Mucosa of gallbladder (tissue), 1 donor: ENCODE data around the gene GALNT7. TPM values are rescaled to one million over a fixed set of nuclear protein-coding genes. Genes with fewer than 3 reads are reported as not detected.
A peak's percentile ranks its signal among the peaks of the same experiment; 100 is the strongest.

Source experiments
- DNase-seq: peaks from one replicate; pipeline ENCODE4 v3.0.0-alpha.2; 2020; ENCODE audit warnings: low spot score
- total RNA-seq: library from RNA; stranded (reverse); gene quantifications from one replicate; pipeline ENCODE4 v1.2.1, GENCODE V29; 2021
- donor health status: DM: no; HTN: no; CAD: no.

GALNT7 gene
- total RNA-seq, 1 donor from 2014 or later: 45.3 TPM

GRCh38 chr4:173301518-173302201 is 133.0 kb downstream of the GALNT7 start:
- DNase-seq: no peak

GRCh38 chr4:173307778-173308177 is 139.2 kb downstream of the GALNT7 start:
- no peak for DNase-seq

DNA sequence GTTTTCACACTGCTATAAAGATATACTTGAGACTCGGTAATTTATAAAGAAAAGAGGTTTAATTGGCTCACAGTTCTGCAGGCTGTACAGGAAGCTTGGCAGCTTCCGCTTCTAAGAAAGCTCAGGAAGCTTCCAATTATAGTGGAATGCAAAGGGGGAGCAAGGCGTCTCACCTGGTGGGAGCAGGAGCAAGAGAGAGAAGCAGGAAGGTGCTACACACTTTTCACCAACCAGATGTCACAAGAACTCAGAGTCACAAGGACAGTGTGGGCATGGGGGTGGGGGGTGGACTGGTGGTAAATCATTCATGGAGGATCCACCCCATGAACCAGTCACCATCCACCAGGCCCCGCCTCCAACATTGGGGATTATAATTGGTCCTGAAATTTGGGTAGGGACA is 142.8 kb downstream of the GALNT7 start:
- no peak for DNase-seq

DNA sequence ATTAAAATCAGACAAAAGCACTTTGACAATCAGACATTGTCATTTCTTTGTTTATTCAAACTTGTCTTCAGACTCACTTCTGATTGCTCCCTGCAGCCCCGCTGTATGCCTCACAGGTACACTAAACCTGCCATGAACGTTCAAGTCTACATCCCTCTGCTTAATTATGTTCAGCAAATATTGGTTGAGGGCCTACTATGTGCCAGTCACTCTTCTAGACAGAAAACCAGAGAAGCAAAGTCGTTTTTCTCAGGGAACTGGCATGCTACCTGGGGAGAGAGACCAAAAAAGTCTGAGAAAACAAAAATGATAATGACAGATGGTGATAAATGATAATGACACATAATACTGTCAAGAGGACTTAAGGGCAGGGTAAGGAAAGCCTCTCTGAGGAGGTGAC is 146.1 kb downstream of the GALNT7 start:
- no peak for DNase-seq

DNA sequence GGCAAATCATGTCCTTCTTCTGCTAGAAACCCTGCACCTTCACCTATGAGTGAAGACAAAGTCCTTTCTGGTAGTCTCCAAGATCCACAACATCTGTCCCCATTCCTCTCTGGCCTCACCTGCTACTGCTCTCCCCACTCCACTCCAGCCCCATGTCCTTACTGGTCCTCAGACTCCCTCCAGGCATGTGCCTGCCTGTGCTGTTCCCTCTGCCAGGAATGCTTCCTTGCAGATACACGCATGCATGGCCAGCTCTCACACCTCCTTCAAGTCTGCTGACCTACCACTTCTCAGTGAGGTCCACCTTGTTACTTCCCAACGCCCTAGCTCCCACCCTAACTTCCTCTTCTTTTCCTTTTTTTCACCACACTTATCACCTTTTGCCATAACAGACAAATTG is 147.4 kb downstream of the GALNT7 start:
- no peak for DNase-seq

- no peak for DNase-seq
These were observed 148.4 kb downstream of the GALNT7 start for GRCh38 chr4:173317004-173317403.

DNA sequence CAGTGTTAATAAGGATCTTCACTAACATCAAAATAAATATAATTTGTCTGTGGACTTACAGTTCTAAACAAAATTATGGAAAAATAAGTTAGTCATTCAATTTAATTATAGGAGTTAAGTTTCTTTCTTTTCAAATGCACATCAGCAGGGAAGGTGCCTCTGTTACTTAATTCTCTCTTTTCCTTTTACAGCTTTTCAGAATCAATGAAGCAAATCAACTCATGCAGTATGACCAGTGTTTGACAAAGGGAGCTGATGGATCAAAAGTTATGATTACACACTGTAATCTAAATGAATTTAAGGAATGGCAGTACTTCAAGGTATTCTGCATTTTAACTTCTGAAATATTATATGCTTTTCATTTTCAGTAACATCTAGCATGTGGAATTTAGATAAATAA is 149.6 kb downstream of the GALNT7 start:
- DNase-seq: no peak

DNA sequence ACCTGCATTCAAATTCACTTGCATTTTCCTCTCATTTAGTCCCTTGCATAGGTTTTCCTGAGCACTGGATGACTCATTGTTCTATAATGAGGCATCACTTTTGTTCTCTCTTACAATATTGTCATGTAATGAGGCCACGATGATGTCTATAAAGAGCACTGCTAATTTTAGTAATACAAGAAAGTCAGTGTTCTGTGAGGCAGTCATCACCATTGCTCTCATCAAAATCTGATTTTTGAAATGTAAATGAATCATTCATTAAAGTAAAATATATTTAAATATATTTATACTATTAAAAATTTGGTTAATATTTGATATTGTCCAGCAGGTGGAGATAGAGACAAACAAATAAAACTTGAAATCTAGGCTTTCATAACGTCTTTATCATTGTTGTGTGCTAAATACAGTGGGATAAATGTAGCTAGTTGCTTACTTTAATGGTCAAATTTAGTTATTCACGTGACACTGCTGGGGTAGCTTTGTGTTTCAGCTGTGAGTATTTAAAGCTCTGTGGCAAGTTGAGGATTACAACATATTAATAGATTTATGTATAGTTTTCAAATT is 150.1 kb downstream of the GALNT7 start:
- no peak for DNase-seq

DNA sequence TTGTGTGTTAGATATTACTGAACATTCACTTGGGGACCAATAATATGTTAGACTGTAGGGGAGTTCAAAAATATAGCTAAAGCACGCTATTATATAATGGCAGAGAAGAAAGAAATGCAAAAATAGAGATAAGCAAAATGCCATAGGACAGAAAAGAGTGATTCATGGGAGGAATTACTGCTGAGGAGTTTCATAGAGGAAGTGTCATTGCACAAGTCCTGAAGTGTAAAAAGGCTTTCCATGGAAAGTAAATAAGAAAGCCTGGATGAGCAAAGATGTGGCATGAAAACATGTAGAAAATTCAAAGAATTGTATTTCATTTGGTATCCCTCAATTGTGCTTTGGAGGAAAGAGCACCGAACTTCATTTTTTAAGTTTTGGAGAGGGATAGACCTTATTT is 151.1 kb downstream of the GALNT7 start:
- no peak for DNase-seq

DNA sequence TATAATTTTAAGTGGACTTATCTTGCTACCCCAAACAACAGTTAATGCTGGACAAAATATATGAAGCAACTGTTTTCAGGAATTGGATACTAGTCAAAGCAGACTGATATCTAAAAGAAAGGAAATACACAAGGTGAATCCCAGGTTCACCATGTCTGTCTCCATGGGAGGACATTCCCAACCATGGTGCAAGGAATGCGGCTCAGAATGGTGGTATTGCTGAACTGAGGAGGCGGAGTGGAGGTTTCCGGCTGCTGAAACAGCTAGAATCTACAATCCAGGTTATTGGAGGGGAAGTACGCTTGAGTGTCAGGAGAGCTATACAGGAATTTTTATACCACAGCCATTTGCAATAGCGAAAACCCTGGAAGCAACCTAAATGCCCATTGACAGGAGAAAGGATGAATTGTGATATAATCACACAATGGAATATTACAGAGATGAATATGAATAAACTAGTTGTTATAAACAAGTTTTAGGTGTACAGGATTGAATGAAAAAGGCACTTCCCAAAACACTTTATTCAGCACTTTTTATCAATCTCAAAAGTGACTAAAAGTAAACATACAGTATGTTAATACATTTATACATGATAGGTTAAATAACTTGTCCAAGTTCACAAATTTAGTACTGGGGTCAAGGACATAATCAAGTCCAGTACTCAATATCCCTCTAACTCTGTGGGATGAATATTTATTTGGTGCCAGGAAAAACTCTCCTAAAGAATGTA is 156.6 kb downstream of the GALNT7 start:
- no peak for DNase-seq

- no peak for DNase-seq
These were observed 159.8 kb downstream of the GALNT7 start for GRCh38 chr4:173328236-173328901.

GRCh38 chr4:173330590-173330989 is 162.0 kb downstream of the GALNT7 start:
- DNase-seq: no peak

DNA sequence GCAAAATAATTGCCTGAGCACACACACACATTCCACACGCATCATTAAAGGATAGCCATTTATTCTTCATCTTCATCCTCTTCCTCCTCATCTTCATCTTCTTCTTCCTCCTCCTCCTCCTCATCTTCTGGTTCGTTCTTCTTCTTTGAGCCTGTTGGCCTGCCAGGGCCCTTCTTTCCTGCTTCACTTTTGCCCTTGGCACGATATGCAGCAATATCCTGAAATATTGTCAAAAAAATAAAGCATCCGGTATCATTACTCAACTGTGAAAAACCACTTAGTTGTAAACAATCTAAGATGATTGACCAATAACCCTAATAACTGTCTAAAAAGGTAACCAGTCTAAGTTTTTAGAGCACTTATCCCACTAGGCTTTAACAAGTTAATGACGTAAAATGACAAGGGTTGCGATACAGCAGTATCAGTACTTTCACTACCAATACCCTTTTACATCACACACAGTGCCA is 163.4 kb downstream of the GALNT7 start:
- DNase-seq: no peak

DNA sequence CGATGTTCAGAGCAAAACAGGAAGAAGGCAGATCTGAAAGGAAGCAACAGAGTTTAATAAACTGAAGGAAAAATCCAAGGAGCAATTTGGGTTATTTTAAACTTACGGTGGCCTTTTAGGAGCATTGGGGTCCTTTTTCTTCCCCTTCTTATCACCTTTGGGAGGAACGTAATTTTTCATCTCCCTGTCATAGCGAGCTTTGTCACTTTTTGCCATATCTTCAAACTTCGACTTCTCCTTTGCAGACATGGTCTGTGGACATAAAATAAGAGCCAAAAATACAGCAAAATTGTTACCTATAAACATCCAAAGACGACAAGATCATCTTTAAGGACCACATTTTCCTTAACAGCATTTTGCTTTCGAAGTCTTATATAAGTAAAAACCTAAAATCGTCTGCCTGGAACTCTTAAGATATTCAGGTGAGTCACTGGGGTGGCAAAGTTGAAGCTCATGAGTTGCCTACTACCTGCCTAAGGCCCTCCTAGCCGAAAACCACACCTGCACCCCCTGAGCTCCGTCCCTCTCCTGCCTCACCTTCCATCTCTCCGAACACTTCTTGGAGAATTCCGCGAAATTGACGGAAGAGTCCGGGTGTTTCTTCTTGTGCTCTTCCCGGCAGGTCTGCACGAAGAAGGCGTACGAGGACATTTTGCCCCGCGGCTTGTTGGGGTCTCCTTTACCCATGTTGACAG is 164.5 kb downstream of the GALNT7 start:
- DNase-seq: no peak

DNA sequence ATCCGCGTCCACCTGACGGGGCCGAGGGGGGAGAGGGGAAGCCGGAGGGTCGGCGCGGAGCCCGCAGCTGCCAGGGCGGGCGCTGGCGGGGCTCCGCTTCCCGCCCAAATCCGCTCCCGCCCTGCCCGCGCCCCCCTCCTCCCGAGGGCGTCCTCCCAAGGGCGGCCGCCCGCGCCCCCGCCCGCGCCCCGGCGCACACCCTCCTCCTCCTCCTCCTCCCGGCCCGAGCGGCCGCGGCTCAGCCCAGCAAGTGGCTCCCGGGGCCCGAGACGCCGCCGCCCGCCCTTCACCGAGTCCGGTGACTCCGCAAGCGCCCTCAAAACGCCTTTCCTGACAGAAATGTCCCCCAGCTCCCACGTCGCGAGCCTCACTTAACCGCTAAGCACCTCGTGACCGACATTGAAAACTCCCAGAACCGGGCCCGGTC is 165.1 kb downstream of the GALNT7 start:
- DNase-seq: peak; percentile 41

GRCh38 chr4:173334085-173334890 is 165.7 kb downstream of the GALNT7 start, which contains the start of gene HMGB2:
TSS of gene HMGB2 (minus strand) at chr4:173334358. CDS start at chr4:173333649, 709 bp downstream.
- peak; percentile 100 for DNase-seq

GRCh38 chr4:173334891-173335752 is 166.5 kb downstream of the GALNT7 start:
- DNase-seq: peak; percentile 46

- no peak for DNase-seq
These were observed 168.9 kb downstream of the GALNT7 start for GRCh38 chr4:173337463-173337862.

GRCh38 chr4:173343832-173344397 is 175.3 kb downstream of the GALNT7 start:
- no peak for DNase-seq
